ENCODE measurements around the gene CCL8.

The CCL8 gene

DNA sequence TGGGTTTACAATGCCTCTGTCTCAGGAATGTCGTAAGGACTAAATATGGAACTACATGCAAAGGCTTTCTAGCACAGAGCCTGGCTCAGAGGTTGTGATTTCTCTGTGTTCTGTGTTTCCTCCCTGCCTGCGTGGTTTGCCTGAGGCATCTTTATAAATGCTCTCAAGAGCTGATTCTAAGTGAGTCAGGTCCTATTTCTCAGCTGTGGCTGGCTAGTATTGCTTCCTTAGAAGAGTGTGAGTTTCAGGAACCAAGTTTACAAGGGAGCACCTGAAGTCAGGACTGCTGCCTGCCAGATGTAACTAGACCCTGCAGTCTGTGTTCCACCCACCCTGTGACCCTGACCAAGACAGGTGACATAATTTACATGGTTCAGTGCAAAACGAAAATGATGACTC, 51.8 kb downstream of the CCL8 start:
- peaks cover 0 to 3% of the 10 kb centered on the region in 2 donors for H3K27me3 ChIP-seq (ENCODE audit: control insufficient read depth in 1 of 2, insufficient read depth in 2 of 2, low read length in 2 of 2)
- H3K36me3 ChIP-seq (ENCODE audit: control insufficient read depth in 1 of 2, insufficient read depth in 2 of 2, low read length in 2 of 2), result no peaks in the 10 kb centered on the region
- no peaks in the 10 kb centered on the region for H3K9me3 ChIP-seq (ENCODE audit: control insufficient read depth in 1 of 2, low read length in 2 of 2)
- no peak overlapping the region for H3K27ac ChIP-seq (ENCODE audit: low read depth, low read length)
- H3K9ac ChIP-seq (ENCODE audit: low read depth in 1 of 2, low read length in 2 of 2), result no peak overlapping the region
- peaks cover 9 to 13% of the 10 kb centered on the region in 2 donors for H3K4me1 ChIP-seq (ENCODE audit: control insufficient read depth in 1 of 2, insufficient read depth in 2 of 2, low read length in 2 of 2)
- no peak overlapping the region for H3K4me3 ChIP-seq (ENCODE audit: low read depth in 1 of 2, low read length in 2 of 2)

Data from duodenal mucosa (tissue), 2 donors.